ENCODE measurements around the gene L3MBTL4.

The L3MBTL4 gene

GRCh38 chr18:5944448-5944847 is 470.3 kb downstream of the L3MBTL4 start:
- DNase-seq = no peak

GRCh38 chr18:5943514-5943913 is 471.2 kb downstream of the L3MBTL4 start:
- no peak for DNase-seq

- DNase-seq = no peak
Measured at GRCh38 chr18:5942591-5942990, 472.1 kb downstream of the L3MBTL4 start.

- no peak for DNase-seq
Measured at GRCh38 chr18:5941890-5942289, 472.8 kb downstream of the L3MBTL4 start.

GRCh38 chr18:5939801-5940667 is 474.7 kb downstream of the L3MBTL4 start:
- no peak for DNase-seq

- DNase-seq = no peak
Measured at GRCh38 chr18:5937795-5938194, 476.9 kb downstream of the L3MBTL4 start.

GRCh38 chr18:5937121-5937520 is 477.6 kb downstream of the L3MBTL4 start:
- DNase-seq = no peak

- no peak for DNase-seq
Measured at GRCh38 chr18:5930789-5931188, 483.9 kb downstream of the L3MBTL4 start.

GRCh38 chr18:5918205-5918858 is 496.4 kb downstream of the L3MBTL4 start:
- no peak for DNase-seq

GRCh38 chr18:5914951-5915350 is 499.8 kb downstream of the L3MBTL4 start:
- DNase-seq = no peak

- DNase-seq = no peak
Measured at GRCh38 chr18:5914016-5914415, 500.7 kb downstream of the L3MBTL4 start.

- no peak for DNase-seq
Measured at GRCh38 chr18:5912566-5912965, 502.1 kb downstream of the L3MBTL4 start.

- no peak for DNase-seq
Measured at GRCh38 chr18:5909125-5909524, 505.6 kb downstream of the L3MBTL4 start.
